Endothelial cell of umbilical vein (primary cell): ENCODE data around the gene PNPLA5. TPM values are rescaled to one million over a fixed set of nuclear protein-coding genes. Genes with fewer than 3 reads are reported as not detected.

Experiments used
- BruUV-seq: library from RNA; stranded (reverse); fragments of 400-500 nt; replicated peaks from 2 replicates; lab custom pipeline; 2021; lab: Mats Ljungman, UMichigan
- CTCF ChIA-PET: fragments of 300-600, 350-600 bp; sonication (Branson Sonifier 250); formaldehyde crosslinking; loops from one replicate; lab custom pipeline; 2021; ENCODE audit warnings: antibody characterized with exemption, inconsistent platforms; lab: Charles Lee
- POLR2A ChIA-PET: fragments of 300-600, 350-600 bp; sonication (Branson Sonifier 250); formaldehyde crosslinking; loops from one replicate; lab custom pipeline; 2021; ENCODE audit warnings: antibody characterized with exemption, inconsistent platforms; lab: Charles Lee
- DNase-seq: peaks from one replicate; pipeline ENCODE4 v3.0.0-alpha.2; 2011; ENCODE audit warnings: low read depth, low spot score
- FAIRE-seq: peaks from 2 replicates; lab custom pipeline; 2011; peaks lifted over from hg19 to GRCh38; lab: Jason Lieb, UNC
- H2AFZ ChIP-seq: 2 replicates; pipeline ENCODE4 v1.6.0; 2012; ENCODE audit warnings: low read depth, low read length, control low read depth, inconsistent platforms
- H3K27ac ChIP-seq: 2 replicates; pipeline ENCODE4 v1.5.1; 2011; ENCODE audit warnings: low read depth, mild to moderate bottlenecking, control low read depth, low read length, moderate library complexity; ENCODE audit not compliant: insufficient read depth
- H3K27me3 ChIP-seq, 2 experiments: 2 replicates each; pipeline versions ENCODE4 v1.6.0 to v1.6.1; 2011; ENCODE audit warnings: low read length in 2 of 2, mixed read lengths in 1 of 2; ENCODE audit not compliant: control insufficient read depth in 2 of 2, insufficient read depth in 2 of 2
- H3K36me3 ChIP-seq, 2 experiments: 2 replicates in 1 of 2; 3 replicates in 1 of 2; pipeline ENCODE4 v1.5.1; 2011; ENCODE audit warnings: low read length in 2 of 2, mild to moderate bottlenecking in 1 of 2, moderate library complexity in 1 of 2; ENCODE audit not compliant: control insufficient read depth in 2 of 2, insufficient read depth in 2 of 2; ENCODE audit errors: extremely low read depth in 1 of 2
- H3K4me1 ChIP-seq: 3 replicates; pipeline ENCODE4 v1.5.1; 2011; ENCODE audit warnings: mild to moderate bottlenecking, low read length; ENCODE audit not compliant: control insufficient read depth, insufficient read depth; ENCODE audit errors: extremely low read depth
- H3K4me2 ChIP-seq: 2 replicates; pipeline ENCODE4 v1.6.1; 2011; ENCODE audit warnings: low read length, control low read depth, mixed read lengths; ENCODE audit not compliant: insufficient read depth
- H3K4me3 ChIP-seq, 3 experiments: fragments of 200-600 bp in 1 of 3; sonication (generic), shearing (Covaris generic) in 1 of 3; replicated peaks in 1 of 3; 2 replicates each; pipeline ENCODE4 v1.5.1; 2011 to 2016; ENCODE audit warnings: control low read depth in 3 of 3, low read length in 3 of 3, mild to moderate bottlenecking in 2 of 3, inconsistent platforms in 1 of 3, low read depth in 1 of 3, moderate library complexity in 1 of 3; ENCODE audit not compliant: insufficient read depth in 1 of 3
- H3K79me2 ChIP-seq: 2 replicates; pipeline ENCODE4 v1.6.0; 2012; ENCODE audit warnings: low read length, inconsistent platforms; ENCODE audit not compliant: control insufficient read depth, insufficient read depth
- H3K9ac ChIP-seq: replicated peaks from 2 replicates; pipeline ENCODE3; 2011; ENCODE audit warnings: low read length, control low read depth; ENCODE audit not compliant: insufficient read depth; ENCODE audit errors: extremely low read depth
- H3K9me1 ChIP-seq: replicated peaks from 3 replicates; pipeline ENCODE4 v1.6.0; 2011; ENCODE audit warnings: mild to moderate bottlenecking, low read length; ENCODE audit not compliant: control insufficient read depth, insufficient read depth; ENCODE audit errors: extremely low read depth
- H3K9me3 ChIP-seq: replicated peaks from 2 replicates; pipeline ENCODE4 v1.5.1; 2012; ENCODE audit warnings: low read length, inconsistent platforms; ENCODE audit not compliant: control insufficient read depth, insufficient read depth
- H4K20me1 ChIP-seq: replicated peaks from 2 replicates; pipeline ENCODE3; 2011; ENCODE audit warnings: mild to moderate bottlenecking, low read length; ENCODE audit not compliant: control insufficient read depth, insufficient read depth; ENCODE audit errors: extremely low read depth
- CTCF ChIP-seq, 2 donors: IDR thresholded peaks; 1 replicate in 1 of 2; 2 replicates in 1 of 2; pipeline ENCODE4 v1.5.1; 2011; ENCODE audit warnings: low read length in 2 of 2, mild to moderate bottlenecking in 2 of 2, moderate library complexity in 2 of 2, control low read depth in 1 of 2, inconsistent platforms in 1 of 2, low read depth in 1 of 2; ENCODE audit not compliant: insufficient read depth in 1 of 2; ENCODE audit errors: extremely low read depth in 1 of 2
- EZH2 ChIP-seq: IDR thresholded peaks from 2 replicates; pipeline ENCODE4 v1.6.1; 2012; ENCODE audit warnings: borderline replicate concordance, low read depth, mild to moderate bottlenecking, moderate library complexity, low read length, inconsistent platforms; ENCODE audit not compliant: severe bottlenecking
- FOS ChIP-seq: IDR thresholded peaks from 2 replicates; pipeline ENCODE4 v1.6.1; 2011; ENCODE audit warnings: mild to moderate bottlenecking, low read length, moderate library complexity, borderline replicate concordance; ENCODE audit not compliant: insufficient read depth
- GATA2 ChIP-seq: IDR thresholded peaks from 2 replicates; pipeline ENCODE4 v1.7.0; 2011; ENCODE audit warnings: low read depth, mild to moderate bottlenecking, moderate library complexity, mixed read lengths, low read length; ENCODE audit not compliant: insufficient read length, insufficient read depth
- JUN ChIP-seq: IDR thresholded peaks from 2 replicates; pipeline ENCODE4 v1.6.1; 2011; ENCODE audit warnings: borderline replicate concordance, low read depth; ENCODE audit not compliant: insufficient read length, insufficient read depth
- MYC ChIP-seq: IDR thresholded peaks from one replicate; pipeline ENCODE4 v1.6.1; 2011; ENCODE audit warnings: mild to moderate bottlenecking, low read depth, low read length
- POLR2A ChIP-seq: IDR thresholded peaks from 2 replicates; pipeline ENCODE4 v1.6.1; 2012; ENCODE audit warnings: low read depth, mild to moderate bottlenecking, control low read depth, low read length
- POLR2AphosphoS5 ChIP-seq: IDR thresholded peaks from 2 replicates; pipeline ENCODE4 v1.6.1; 2012; ENCODE audit warnings: low read depth, mild to moderate bottlenecking, control low read depth, low read length, moderate library complexity; ENCODE audit not compliant: insufficient read depth
- dilution Hi-C: fragments of 300-500 bp; cut with MboI; formaldehyde crosslinking; loops from one replicate; pipeline ENCODE4 v1.15.0; 2019; ENCODE audit warnings: low sequenced_read_pairs; ENCODE audit not compliant: extremely low pct_ligation_motif_present
- intact Hi-C: fragments of 100-400 bp; cut with micrococcal nuclease; formaldehyde crosslinking; loops from one replicate; pipeline ENCODE4 v1.10.0; 2022
- polyA plus RNA-seq, 4 experiments: library from polyadenylated mRNA; depleted of rRNA in 3 of 4; stranded (reverse) in 3 of 4; unstranded in 1 of 4; fragments of >200 nt; gene quantifications; 2 replicates each; pipeline versions ENCODE4 v1.2.1 to v1.2.3, GENCODE V29; 2011 to 2012; ENCODE audit warnings: missing spikeins in 1 of 4
- total RNA-seq: library from RNA; stranded (reverse); gene quantifications from 2 replicates; pipeline ENCODE4 v1.2.3, GENCODE V29; 2021
- TF ChIP-seq, protein P1 (sequence below): IDR thresholded peaks from 2 replicates; pipeline ENCODE4 v1.6.1; 2011; ENCODE audit not compliant: insufficient read depth, insufficient read length

The PNPLA5 gene
- total and polyA plus RNA-seq, 2 donors (not counting 3 experiments of a cell fraction or from before 2014, with no cell fraction given), result not detected

DNA sequence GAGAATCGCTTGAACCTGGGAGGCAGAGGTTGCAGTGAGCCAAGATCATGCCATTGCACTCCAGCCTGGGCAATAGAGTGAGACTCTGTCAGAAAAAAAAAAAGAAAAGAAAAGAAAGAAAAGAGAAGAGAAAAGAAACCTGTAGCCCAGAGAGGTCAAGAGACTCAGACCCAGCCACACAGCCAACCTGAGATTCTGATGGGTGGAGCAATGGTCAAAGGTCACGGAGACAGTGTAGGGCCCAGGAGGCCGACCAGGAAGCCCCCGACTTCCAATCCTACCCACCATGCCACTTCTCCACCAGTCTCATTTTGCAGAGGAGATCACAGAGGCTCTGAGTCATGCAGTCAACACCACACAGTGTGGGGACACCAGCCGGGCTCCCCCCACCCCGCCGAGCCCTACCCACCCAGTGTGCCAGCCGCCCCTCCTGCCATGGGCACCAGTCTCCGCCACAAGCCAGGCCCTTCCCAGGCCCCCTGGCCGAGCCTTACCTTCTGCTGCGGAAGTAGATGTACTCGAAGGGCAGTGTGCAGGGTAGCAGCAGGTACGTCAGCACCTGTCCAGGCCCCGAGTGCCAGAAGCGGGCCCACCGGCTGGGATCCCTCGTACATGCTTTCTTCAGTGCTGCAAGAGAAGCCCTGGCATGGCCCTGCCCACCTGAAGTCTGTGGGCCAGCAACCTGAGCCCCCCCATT, 7.9 kb downstream of the PNPLA5 start:
- Histone ChIP-seq H3K4me1 (no peaks in the 10 kb centered on the region), H2AFZ (no peak overlapping the region), H3K79me2 (no peaks in the 10 kb centered on the region), H3K4me2 (no peak overlapping the region), H3K9ac (no peak overlapping the region), H3K36me3 (no peaks in the 10 kb centered on the region), H3K9me3 (no peaks in the 10 kb centered on the region), H3K4me3 (no peak overlapping the region), H3K9me1 (no peaks in the 10 kb centered on the region), H3K27ac (no peak overlapping the region), H3K27me3 (no peaks in the 10 kb centered on the region), H4K20me1 (no peaks in the 10 kb centered on the region)
- ChIA-PET CTCF (interaction anchor here (0.6 to 2.4 kb wide), 31 partner anchors 7 to 743 kb away, joined by 3 to 92 read pairs (median 6); partner anchors contain the start of genes PNPLA3, PNPLA5, SAMM50 and SULT4A1), POLR2A (no interaction called here)
- dilution Hi-C loops (no loop called here), intact Hi-C loops (loop anchor here (1.0 to 2.0 kb wide), 2 partner anchors 62 to 495 kb away; no protein-coding TSS in a partner anchor)
- FAIRE-seq (no peak), DNase-seq (no peak)
- no peak for TF ChIP-seq FOS
- TF ChIP-seq MYC, result no peak
- TF ChIP-seq JUN, result no peak
- TF ChIP-seq CTCF (IDR thresholded peaks at IDR 0.05; ENCODE audit: extremely low read depth in 1 of 2, insufficient read depth in 1 of 2, low read depth in 1 of 2, low read length in 2 of 2), result no peak
- TF ChIP-seq POLR2AphosphoS5, result no peak
- no peak for TF ChIP-seq GATA2
- no peak for TF ChIP-seq POLR2A
- TF ChIP-seq, protein P1, sequence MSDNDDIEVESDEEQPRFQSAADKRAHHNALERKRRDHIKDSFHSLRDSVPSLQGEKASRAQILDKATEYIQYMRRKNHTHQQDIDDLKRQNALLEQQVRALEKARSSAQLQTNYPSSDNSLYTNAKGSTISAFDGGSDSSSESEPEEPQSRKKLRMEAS, result no peak
- no peak for TF ChIP-seq EZH2
- no TSS peak for BruUV-seq
